ENCODE data around the gene COIL.

DNA sequence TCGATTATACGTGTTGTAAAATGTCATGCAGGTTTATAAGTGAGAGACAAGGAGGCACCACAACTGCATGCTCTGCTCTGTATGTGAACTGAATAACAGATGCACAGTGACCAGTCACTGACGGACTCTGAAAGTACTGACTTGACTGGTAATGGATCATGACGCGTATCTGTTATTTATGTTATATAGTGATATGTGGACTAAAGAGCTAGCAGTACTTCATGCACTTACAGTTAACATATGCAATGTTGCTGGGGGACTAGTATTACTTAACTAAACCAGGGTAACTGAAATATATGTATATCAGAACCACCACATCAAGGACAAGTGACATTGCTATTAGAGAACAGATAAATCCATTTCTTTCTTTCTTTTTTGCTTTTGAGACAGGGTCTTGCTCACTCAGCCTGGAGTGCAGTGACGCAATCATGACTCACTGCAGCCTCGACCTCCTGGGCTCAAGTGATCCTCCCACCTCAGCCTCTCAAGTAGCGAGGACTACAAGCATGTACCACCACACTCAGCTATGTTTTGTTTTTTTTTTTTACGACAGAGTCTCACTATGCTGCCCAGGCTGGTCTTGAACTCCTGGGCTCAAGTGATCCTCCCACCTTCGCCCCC lies 17.2 kb downstream of the COIL start:
- TF ChIP-seq, protein P1, sequence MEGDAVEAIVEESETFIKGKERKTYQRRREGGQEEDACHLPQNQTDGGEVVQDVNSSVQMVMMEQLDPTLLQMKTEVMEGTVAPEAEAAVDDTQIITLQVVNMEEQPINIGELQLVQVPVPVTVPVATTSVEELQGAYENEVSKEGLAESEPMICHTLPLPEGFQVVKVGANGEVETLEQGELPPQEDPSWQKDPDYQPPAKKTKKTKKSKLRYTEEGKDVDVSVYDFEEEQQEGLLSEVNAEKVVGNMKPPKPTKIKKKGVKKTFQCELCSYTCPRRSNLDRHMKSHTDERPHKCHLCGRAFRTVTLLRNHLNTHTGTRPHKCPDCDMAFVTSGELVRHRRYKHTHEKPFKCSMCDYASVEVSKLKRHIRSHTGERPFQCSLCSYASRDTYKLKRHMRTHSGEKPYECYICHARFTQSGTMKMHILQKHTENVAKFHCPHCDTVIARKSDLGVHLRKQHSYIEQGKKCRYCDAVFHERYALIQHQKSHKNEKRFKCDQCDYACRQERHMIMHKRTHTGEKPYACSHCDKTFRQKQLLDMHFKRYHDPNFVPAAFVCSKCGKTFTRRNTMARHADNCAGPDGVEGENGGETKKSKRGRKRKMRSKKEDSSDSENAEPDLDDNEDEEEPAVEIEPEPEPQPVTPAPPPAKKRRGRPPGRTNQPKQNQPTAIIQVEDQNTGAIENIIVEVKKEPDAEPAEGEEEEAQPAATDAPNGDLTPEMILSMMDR (IDR thresholded peaks at IDR 0.05 in 2 of 3, conservative IDR thresholded peaks at IDR 0.05 in 1 of 3; ENCODE audit: borderline replicate concordance in 1 of 3, insufficient read depth in 1 of 3, low read depth in 2 of 3, low read length in 2 of 3) = no peak
- TF ChIP-seq EZH2phosphoT487 (IDR thresholded peaks at IDR 0.05; ENCODE audit: borderline replicate concordance) (no peak), ZNF274 (IDR thresholded peaks at IDR 0.05; ENCODE audit: low read depth, low read length) (no peak)
